Fibroblast of skin of back (primary cell): Measurements from ENCODE around the gene GNG12. TPM values are rescaled to one million over a fixed set of nuclear protein-coding genes. Genes with fewer than 3 reads are reported as not detected.

Experiments used
- DNase-seq: peaks from one replicate; pipeline ENCODE4 v3.0.0-alpha.2; 2013
- polyA plus RNA-seq, 2 experiments: library from polyadenylated mRNA; unstranded; fragments of 120-200 nt; gene quantifications; one replicate each; pipeline ENCODE4 v1.2.1, GENCODE V29; 2013; ENCODE audit not compliant: insufficient read length in 2 of 2

GNG12 gene
- polyA plus RNA-seq (2013, experiment 1 of 2; ENCODE audit: insufficient read length): 158 TPM
- 144 TPM for polyA plus RNA-seq (2013, experiment 2 of 2; ENCODE audit: insufficient read length)

DNA sequence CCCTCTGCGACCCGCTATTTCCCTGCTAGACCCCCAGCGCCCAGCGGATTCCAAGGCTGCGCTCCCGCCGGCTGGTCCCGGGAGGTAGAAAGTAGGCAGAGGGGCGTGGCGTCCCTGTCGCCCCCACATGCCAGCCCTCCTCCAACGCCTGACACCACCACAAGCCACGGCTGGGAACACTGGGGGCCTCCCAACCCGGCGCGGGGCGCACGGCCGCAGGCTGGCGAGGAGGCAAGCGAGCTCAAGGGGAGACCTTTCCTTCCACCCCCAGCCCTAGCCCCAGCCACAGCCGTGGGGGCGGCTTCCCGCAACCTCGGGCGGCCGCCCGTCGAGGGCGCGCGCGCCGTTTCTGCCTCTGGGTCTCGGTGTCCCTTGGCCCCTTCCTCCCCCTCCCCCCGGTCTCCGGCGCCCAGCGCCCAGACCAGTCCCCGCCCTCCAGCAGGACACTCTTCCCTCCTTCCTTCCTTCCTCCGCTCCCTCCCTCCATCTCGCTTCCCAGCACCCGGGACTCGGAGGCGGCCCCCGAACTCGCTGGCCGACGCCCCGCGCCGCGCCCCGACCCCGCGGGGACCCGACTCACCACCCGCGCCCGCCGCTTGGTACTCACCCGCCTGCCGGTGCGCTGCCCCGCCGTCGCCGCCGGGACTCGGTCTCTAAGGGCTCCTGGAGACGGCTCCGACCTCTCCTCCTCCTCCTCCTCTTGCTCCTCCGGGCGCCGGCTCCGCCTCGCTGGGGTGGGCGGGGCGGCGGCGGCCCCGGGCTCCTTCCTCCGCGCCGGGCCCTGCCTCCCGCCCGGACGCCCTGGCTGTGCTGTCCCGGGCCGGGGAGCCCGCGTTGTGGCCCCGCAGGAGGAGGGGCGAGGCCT is at the start of gene GNG12:
Gene GNG12 (minus strand): TSS at position 731 of the 865 bp plus-strand sequence. CDS start 125,781 bp downstream, outside the sequence.
- DNase-seq: peak; percentile 88

DNA sequence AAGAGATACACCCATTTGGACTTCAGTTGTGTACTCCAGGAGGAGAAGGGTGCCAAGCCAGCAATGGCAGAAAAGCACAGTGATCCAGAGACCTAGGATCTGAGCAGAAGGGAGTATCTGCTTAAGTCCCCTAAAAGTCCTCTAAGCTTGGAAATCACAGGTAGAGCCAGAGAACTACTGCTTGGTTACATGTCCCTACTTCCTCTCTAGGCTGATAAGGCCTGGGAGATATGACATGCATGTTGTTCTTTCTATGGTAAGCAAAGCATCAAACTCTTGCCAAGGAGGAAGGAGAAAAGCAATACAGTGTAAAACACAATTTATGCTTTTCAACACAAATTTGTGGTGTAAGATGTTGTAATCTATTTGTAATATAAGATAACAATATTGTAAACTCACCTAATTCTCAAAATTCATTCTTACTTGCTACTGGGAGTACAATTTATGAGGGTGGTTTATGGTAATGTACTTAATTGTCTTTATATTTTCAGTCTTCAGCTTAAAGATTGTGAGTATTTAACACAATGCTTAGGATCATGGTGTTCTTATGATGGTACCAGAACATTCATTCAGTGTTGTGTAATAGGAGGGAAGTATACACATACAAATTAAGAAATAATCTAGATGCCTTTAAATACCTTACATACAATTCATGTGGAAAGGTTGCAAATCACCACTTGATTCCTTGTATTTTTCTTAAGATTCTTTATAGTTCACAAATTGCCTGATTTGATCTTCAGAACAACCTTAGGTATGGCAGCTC is 49.1 kb upstream of the GNG12 start:
- no peak for DNase-seq

GRCh38 chr1:67880056-67880601 is 46.9 kb upstream of the GNG12 start:
- peak; percentile 64 for DNase-seq

DNA sequence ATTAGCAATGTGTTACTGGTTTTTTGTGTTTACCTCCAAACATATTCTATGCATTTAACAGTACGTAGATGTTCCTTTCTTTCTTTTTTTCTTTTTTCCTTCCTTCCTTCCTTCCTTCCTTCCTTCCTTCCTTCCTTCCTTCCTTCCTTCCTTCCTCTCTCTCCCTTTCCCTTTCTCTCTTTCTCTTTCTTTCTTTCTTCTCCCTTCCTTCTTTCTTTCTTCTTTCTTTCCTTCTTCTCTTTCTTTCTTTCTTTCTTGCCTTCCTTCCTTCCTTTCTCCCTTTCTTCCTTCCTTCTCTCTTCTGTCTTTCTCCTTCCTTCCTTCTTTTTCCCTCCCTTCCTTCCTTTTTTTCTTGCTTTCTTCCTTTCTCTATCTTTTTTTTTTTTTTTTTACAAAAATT is 46.2 kb upstream of the GNG12 start:
- DNase-seq: no peak

GRCh38 chr1:67874501-67875111 is 41.3 kb upstream of the GNG12 start:
- peak; percentile 83 for DNase-seq

GRCh38 chr1:67869233-67869632 is 36.0 kb upstream of the GNG12 start:
- DNase-seq: no peak

DNA sequence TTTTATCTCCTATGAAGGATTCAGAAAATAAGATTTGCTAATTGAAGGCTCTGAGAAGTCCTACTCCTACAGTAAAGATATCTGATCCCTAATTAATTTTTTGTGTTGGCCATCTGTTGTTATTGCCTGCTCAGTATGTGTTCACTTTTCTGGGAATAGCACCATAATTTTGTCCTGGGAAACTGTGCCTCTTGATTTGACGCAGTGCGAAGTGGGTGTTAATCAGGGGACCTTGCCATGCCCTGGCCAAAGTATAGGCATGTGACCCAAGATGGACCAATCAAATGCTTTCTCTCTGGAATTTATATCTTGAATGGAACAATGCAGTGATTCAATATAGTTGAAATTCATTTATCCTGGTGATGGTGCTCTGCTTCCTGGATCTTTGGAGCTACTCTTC is 30.4 kb upstream of the GNG12 start:
- no peak for DNase-seq

DNA sequence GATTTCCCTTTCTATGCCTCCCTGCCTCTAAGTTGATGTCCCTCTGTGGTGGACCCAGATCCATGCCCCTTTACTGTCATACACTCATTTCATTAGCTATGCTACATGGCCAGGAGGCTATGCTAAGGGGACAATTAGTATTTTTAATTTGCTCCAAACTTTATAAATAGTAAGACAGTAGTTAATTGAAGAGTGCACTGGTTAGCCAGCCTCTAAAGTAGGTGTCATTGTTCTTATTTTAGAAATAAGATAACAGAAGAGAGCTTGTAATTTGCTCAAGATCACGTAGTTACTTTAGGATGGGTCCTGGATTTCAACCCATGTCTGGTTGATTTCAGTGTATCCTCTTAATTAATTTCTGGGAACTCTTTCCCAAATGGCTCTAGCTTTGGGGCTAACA is 29.4 kb upstream of the GNG12 start:
- no peak for DNase-seq

GRCh38 chr1:67861856-67862516 is 28.7 kb upstream of the GNG12 start:
- no peak for DNase-seq

DNA sequence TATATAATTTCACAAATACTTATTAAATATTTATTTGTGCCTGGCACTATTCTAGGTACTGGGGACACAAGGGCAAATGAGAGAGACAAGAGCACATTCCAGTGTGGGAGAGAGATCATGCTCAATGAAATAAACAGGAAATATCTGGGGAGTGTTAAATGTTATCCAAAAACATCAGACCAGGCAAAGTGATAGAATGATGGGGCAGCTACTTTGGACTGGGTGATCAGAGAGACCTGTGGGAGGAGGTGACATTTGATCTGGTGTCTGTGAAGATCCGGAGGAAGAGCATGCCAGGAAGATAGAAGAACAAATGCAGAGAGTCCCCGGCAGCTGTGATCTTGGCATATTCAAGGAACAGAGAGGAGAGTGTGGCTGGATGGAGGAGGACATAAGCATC is 27.5 kb upstream of the GNG12 start:
- DNase-seq: no peak

- DNase-seq: no peak
Measured at GRCh38 chr1:67856921-67857320, 23.7 kb upstream of the GNG12 start.

DNA sequence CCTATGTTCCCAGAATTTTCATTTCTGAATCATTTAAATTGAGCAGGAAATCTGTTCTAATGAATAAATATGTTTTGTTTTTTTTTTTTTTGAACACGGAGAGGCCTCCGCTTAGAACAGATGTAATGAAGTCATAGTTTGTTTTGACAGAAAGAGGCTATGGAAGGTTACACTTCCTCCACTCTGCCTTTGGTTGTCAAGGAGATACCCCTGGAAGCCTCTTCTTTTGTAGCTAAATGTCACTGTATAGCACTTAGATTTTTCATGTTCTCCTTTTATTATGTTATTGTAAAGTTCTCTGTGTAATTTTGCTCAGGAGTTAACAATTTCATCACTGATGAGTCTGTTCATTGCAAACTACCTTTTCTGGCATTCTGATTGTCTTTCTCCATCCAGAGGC is 22.7 kb upstream of the GNG12 start:
- peak; percentile 32 for DNase-seq

- no peak for DNase-seq
Measured at GRCh38 chr1:67855444-67855843, 22.2 kb upstream of the GNG12 start.

GRCh38 chr1:67853704-67854103 is 20.4 kb upstream of the GNG12 start:
- DNase-seq: peak; percentile 90

DNA sequence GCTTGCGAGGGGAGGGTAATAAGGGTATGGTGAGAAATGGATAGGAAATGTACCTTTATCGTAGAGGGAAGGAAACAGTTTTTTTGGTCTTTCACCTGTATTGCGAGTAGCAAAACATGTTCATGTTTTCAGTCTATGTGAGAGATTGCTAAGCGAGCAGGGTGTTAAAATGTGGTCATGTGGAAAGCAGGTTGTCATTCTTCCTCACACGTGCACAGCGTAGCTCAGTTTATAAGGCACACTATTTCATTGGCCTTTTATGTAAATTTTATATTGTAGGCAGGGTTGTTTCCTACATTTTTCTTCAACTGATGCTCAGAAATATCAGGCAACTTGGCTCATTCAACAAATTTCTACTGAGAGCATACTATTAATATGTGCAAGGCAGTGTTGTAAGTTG is 18.5 kb upstream of the GNG12 start:
- no peak for DNase-seq

DNA sequence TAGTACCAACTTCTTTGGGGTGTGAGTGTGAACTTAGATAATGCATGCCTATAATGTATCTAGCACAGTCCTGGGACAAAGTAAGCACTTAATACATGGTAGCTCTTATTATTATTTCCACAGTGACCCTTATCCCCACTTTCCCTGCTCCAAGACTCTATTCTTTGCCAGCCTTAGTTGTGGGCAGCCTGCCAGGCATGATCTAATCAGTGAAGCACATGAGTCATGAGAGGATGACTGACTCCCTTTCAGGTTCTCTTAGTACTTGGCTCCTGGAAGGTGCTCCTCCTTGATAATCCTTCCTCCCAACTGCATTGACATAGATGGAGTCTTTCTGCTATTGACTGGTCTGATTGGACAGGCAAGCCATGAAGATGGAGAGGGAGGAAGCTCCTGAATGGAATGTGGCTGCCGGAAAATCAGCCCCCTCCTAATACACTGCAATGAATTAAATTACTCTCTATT is 17.4 kb upstream of the GNG12 start:
- DNase-seq: peak; percentile 93

DNA sequence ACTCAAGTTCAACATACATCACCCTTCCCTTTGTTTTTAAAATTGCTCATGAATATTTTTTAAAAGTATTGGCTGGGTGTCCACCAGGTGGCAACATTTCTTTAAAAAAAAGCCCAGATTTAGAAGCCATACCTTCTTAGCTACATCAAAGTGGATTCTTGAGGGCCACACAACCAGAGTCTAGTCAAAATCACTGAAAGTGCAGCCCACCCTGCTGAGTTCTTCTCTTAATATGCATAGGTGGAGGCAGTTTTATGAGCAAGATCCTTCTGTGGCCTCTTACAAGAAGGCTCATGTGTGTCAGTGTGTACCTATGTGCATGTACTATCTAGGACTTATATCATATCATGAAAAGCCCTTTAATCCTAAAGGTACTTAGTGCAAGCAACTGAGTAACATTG is 16.9 kb upstream of the GNG12 start:
- DNase-seq: peak; percentile 64

GRCh38 chr1:67847466-67847865 is 14.2 kb upstream of the GNG12 start:
- DNase-seq: no peak

- DNase-seq: no peak
Measured at GRCh38 chr1:67846538-67846937, 13.3 kb upstream of the GNG12 start.

GRCh38 chr1:67844988-67845387 is 11.7 kb upstream of the GNG12 start:
- DNase-seq: no peak

- DNase-seq: peak; percentile 43
Measured at GRCh38 chr1:67843746-67844145, 10.5 kb upstream of the GNG12 start.

- DNase-seq: peak; percentile 75
Measured at GRCh38 chr1:67843331-67843730, 10.1 kb upstream of the GNG12 start.
